Common myeloid progenitor, CD34-positive (primary cell): ENCODE data around the gene MBTPS1.

ENCODE experiments used
- CTCF ChIA-PET: fragments of 350-600 bp; sonication (Branson Sonifier 250); formaldehyde crosslinking; loops from one replicate; lab custom pipeline; 2021; ENCODE audit warnings: antibody characterized with exemption; lab: Charles Lee
- POLR2A ChIA-PET: fragments of 350-600 bp; sonication (Branson Sonifier 250); formaldehyde crosslinking; loops from one replicate; lab custom pipeline; 2021; ENCODE audit warnings: antibody characterized with exemption; lab: Charles Lee
- DNase-seq, 3 donors: peaks; one replicate each; pipeline versions ENCODE4 v3.0.0 to v3.0.0-alpha.2; 2013
- H3K27ac ChIP-seq, 2 experiments: 1 replicate in 1 of 2; 2 replicates in 1 of 2; pipeline ENCODE4 v1.7.0; 2013; ENCODE audit warnings: inconsistent platforms in 2 of 2, low read length in 2 of 2, mild to moderate bottlenecking in 2 of 2, low read depth in 1 of 2, moderate library complexity in 1 of 2; ENCODE audit not compliant: severe bottlenecking in 2 of 2, insufficient read depth in 1 of 2, poor library complexity in 1 of 2
- H3K27me3 ChIP-seq, 5 experiments: replicated peaks in 2 of 5; 1 replicate in 3 of 5; 2 replicates in 2 of 5; pipeline versions ENCODE4 v1.6.1 to v1.7.0; 2013; ENCODE audit warnings: low read length in 4 of 5, mild to moderate bottlenecking in 2 of 5, moderate library complexity in 2 of 5, inconsistent platforms in 1 of 5; ENCODE audit not compliant: insufficient read depth in 5 of 5, control insufficient read depth in 4 of 5
- H3K36me3 ChIP-seq, 4 experiments: 1 replicate in 2 of 4; 2 replicates in 2 of 4; pipeline versions ENCODE4 v1.6.1 to v1.7.0; 2013; ENCODE audit warnings: low read length in 3 of 4, control low read depth in 1 of 4, mild to moderate bottlenecking in 1 of 4; ENCODE audit not compliant: control insufficient read depth in 4 of 4, insufficient read depth in 4 of 4
- H3K4me1 ChIP-seq, 4 experiments: 1 replicate in 3 of 4; 2 replicates in 1 of 4; pipeline versions ENCODE4 v1.6.1 to v1.7.1; 2013; ENCODE audit warnings: low read length in 3 of 4, mild to moderate bottlenecking in 3 of 4, control low read depth in 1 of 4, inconsistent platforms in 1 of 4, moderate library complexity in 1 of 4; ENCODE audit not compliant: control insufficient read depth in 4 of 4, insufficient read depth in 4 of 4; ENCODE audit errors: control extremely low read depth in 1 of 4
- H3K4me3 ChIP-seq, 7 experiments: 1 replicate in 4 of 7; 2 replicates in 3 of 7; pipeline versions ENCODE4 v1.5.1 to v1.7.0; 2013; ENCODE audit warnings: mild to moderate bottlenecking in 7 of 7, low read length in 6 of 7, moderate library complexity in 6 of 7, inconsistent platforms in 2 of 7, low read depth in 2 of 7, control low read depth in 1 of 7; ENCODE audit not compliant: insufficient read depth in 4 of 7, control insufficient read depth in 1 of 7; ENCODE audit errors: extremely low read depth in 1 of 7
- H3K9me3 ChIP-seq, 5 experiments: 1 replicate in 4 of 5; 2 replicates in 1 of 5; pipeline versions ENCODE4 v1.6.1 to v1.7.1; 2013; ENCODE audit warnings: low read length in 4 of 5, mild to moderate bottlenecking in 2 of 5, inconsistent platforms in 1 of 5, low read depth in 1 of 5, moderate library complexity in 1 of 5; ENCODE audit not compliant: control insufficient read depth in 4 of 5, insufficient read depth in 2 of 5; ENCODE audit errors: control extremely low read depth in 1 of 5
- WGBS: methylation state at CpG from one replicate; pipeline ENCODE4 v1.1.5; 2013; ENCODE audit not compliant: insufficient coverage; 5-methylcytosine and 5-hydroxymethylcytosine counted together

MBTPS1 gene

GRCh38 chr16:84082835-84083569, 33.7 kb downstream of the MBTPS1 start:
- H3K4me1 ChIP-seq, result peaks cover 14 to 34% (median 28%) of the 10 kb centered on the region in 4 experiments
- ChIA-PET CTCF (interaction anchor here (0.7 to 2.3 kb wide), 5 partner anchors 17 to 104 kb away, joined by 3 to 10 read pairs (median 3); partner anchors contain the start of gene TAF1C), POLR2A (interaction anchor here (0.7 kb wide), 1 partner anchor 155 kb away, joined by 4 read pairs; no protein-coding TSS in a partner anchor)
- WGBS, result 97% methylated on average over 10 of the region's 11 CpGs
- H3K36me3 ChIP-seq, result peaks cover 16 to 76% (median 58%) of the 10 kb centered on the region in 4 experiments
- peaks cover 0 to 14% (median 4%) of the 10 kb centered on the region in 5 experiments for H3K27me3 ChIP-seq
- DNase-seq, result no peak
- H3K27ac ChIP-seq, result no peak overlapping the region
- H3K9me3 ChIP-seq, result no peaks in the 10 kb centered on the region
- no peak overlapping the region for H3K4me3 ChIP-seq

DNA sequence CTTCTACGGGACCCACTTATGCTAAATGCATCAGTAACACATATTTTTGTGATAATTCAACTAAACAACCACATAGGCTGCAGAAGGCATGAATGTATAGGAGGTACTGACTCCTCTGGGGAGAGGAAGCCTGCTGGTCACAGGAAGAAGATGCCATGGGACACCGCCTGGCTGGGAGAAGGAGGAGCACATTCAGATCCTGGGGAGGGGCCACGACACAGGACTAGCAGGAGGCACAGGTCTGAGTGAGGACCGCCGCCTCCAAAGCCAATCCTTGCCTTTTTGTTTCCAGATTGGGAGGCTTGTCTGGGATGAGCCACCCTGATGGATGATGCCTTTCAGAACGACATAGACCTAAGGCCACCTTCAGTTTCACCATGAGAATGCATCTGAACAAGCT, 34.6 kb downstream of the MBTPS1 start:
- H3K27me3 ChIP-seq, result peaks cover 0 to 14% (median 4%) of the 10 kb centered on the region in 5 experiments
- POLR2A ChIA-PET, result no interaction called here
- H3K36me3 ChIP-seq, result peaks cover 16 to 82% (median 58%) of the 10 kb centered on the region in 4 experiments

DNA sequence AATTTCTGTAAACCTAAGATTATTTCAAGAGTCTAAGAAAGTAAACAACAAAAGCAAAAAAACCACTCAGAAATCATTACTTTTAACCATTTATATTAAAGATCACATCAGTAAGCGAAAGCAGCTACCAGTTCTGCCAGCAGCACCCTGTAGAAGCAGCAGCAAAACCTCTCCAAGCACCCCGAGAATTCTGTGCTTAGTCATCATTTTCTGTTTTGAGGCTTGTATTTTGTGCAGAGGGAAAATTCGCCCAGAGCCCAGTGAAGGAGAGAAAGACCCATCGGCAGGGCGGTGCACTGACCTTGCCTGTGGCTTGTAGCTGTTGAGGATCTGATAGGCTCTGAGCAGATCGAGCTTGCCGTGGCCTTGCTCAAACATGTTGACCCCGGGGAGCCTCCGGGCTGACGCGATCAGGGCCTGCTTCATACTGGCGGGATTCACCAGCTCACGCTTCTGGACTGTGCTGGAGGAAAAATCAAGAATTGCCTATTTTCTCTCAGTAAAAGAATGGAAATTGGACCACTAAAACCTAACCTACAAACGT, 35.2 kb downstream of the MBTPS1 start:
- CTCF ChIA-PET, result interaction anchor here (1.2 to 2.3 kb wide), 4 partner anchors 17 to 106 kb away, joined by 3 to 7 read pairs (median 4); partner anchors contain the start of genes MBTPS1 and TAF1C

More for the DNA sequence above, 34.6 kb downstream of the MBTPS1 start:
- Histone ChIP-seq H3K27ac (no peak overlapping the region), H3K4me3 (no peak overlapping the region), H3K9me3 (no peaks in the 10 kb centered on the region), H3K4me1 (peaks cover 8 to 25% (median 21%) of the 10 kb centered on the region in 4 experiments)
- WGBS, result 100% methylated on average over 1 of the region's 6 CpGs
- no peak for DNase-seq
- CTCF ChIA-PET, result interaction anchor here (1.2 to 1.3 kb wide), 2 partner anchors 18 to 34 kb away, joined by 3 to 7 read pairs; partner anchors contain the start of gene MBTPS1

GRCh38 chr16:84080813-84081212, 35.9 kb downstream of the MBTPS1 start:
- ChIA-PET CTCF (interaction anchor here (1.2 to 2.3 kb wide), 4 partner anchors 17 to 106 kb away, joined by 3 to 7 read pairs (median 4); partner anchors contain the start of genes MBTPS1 and TAF1C), POLR2A (no interaction called here)
- H3K27me3 ChIP-seq, result peaks cover 0 to 14% (median 4%) of the 10 kb centered on the region in 5 experiments
- WGBS, result 100% methylated on average over 6 of the region's 6 CpGs
- H3K4me3 ChIP-seq, result no peak overlapping the region
- H3K36me3 ChIP-seq, result peaks cover 16 to 82% (median 47%) of the 10 kb centered on the region in 4 experiments
- H3K4me1 ChIP-seq, result peaks cover 4 to 12% (median 9%) of the 10 kb centered on the region in 4 experiments
- H3K27ac ChIP-seq, result no peak overlapping the region
- H3K9me3 ChIP-seq, result no peaks in the 10 kb centered on the region
- no peak for DNase-seq

More for the DNA sequence above, 35.2 kb downstream of the MBTPS1 start:
- H3K36me3 ChIP-seq, result peaks cover 16 to 82% (median 52%) of the 10 kb centered on the region in 4 experiments
- peaks cover 8 to 19% (median 16%) of the 10 kb centered on the region in 4 experiments for H3K4me1 ChIP-seq
- H3K27me3 ChIP-seq, result peaks cover 0 to 14% (median 4%) of the 10 kb centered on the region in 5 experiments
- H3K9me3 ChIP-seq, result no peaks in the 10 kb centered on the region
- POLR2A ChIA-PET, result no interaction called here
- H3K4me3 ChIP-seq, result no peak overlapping the region
- no peak for DNase-seq
- WGBS, result 94% methylated on average over 12 of the region's 14 CpGs
- no peak overlapping the region for H3K27ac ChIP-seq

DNA sequence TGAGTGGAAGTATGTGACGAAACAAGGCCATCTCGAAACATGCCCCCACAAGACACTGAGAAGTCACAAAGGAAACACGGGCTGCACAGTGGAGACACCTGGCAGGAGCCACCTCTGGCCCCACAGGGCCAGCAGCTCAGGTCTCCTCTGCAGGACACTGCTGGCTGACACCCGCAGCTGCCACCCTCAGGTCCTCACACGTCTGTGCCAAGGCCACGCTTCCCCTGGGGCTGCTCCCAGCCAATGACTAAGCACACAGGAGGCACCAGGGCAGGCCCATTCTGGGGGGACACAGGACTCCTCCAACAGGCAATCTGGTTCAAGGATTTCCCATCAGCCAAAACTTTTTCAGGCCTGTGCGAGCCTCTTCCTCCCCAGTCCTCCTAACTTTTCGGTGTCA, 36.4 kb downstream of the MBTPS1 start:
- WGBS, result 93% methylated on average over 6 of the region's 8 CpGs
- no peak for DNase-seq
- Histone ChIP-seq H3K4me3 (no peak overlapping the region), H3K9me3 (no peaks in the 10 kb centered on the region), H3K36me3 (peaks cover 16 to 87% (median 51%) of the 10 kb centered on the region in 4 experiments), H3K27ac (no peak overlapping the region), H3K4me1 (peaks cover 0 to 9% (median 8%) of the 10 kb centered on the region in 4 experiments), H3K27me3 (peaks cover 0 to 14% (median 4%) of the 10 kb centered on the region in 5 experiments)
- ChIA-PET POLR2A (no interaction called here), CTCF (interaction anchor here (1.4 to 2.3 kb wide), 2 partner anchors 70 to 107 kb away, joined by 3 to 6 read pairs; partner anchors contain the start of gene TAF1C)

- Histone ChIP-seq H3K4me3 (no peak overlapping the region), H3K27me3 (peaks cover 0 to 14% (median 4%) of the 10 kb centered on the region in 5 experiments), H3K4me1 (peaks cover 0 to 2% (median 1%) of the 10 kb centered on the region in 4 experiments), H3K27ac (no peak overlapping the region), H3K36me3 (peaks cover 16 to 93% (median 57%) of the 10 kb centered on the region in 4 experiments), H3K9me3 (no peaks in the 10 kb centered on the region)
- CTCF ChIA-PET, result interaction anchor here (2.3 kb wide), 1 partner anchor 107 kb away, joined by 6 read pairs; the partner anchor contains the start of gene TAF1C
- POLR2A ChIA-PET, result no interaction called here
- DNase-seq, result no peak
- WGBS, result 100% methylated on average over 6 of the region's 6 CpGs
These were observed 37.1 kb downstream of the MBTPS1 start for GRCh38 chr16:84079664-84080063.
